GM21528 (cell line): ENCODE results near the gene DTNBP1.

Experiments used
- ATAC-seq: cut with Tn5 transposase; IDR thresholded peaks from one replicate; pipeline ENCODE4 v1.9.1; 2021; ENCODE audit warnings: mild to moderate bottlenecking, moderate library complexity; ENCODE audit not compliant: unreplicated experiment, low FRiP score

The DTNBP1 gene

GRCh38 chr6:15489261-15489962, 173.4 kb downstream of the DTNBP1 start:
- no peak for ATAC-seq

- ATAC-seq = no peak
These were observed 175.6 kb downstream of the DTNBP1 start for GRCh38 chr6:15487262-15487661.

GRCh38 chr6:15485936-15486335, 176.9 kb downstream of the DTNBP1 start:
- ATAC-seq = no peak

GRCh38 chr6:15484821-15485220, 178.0 kb downstream of the DTNBP1 start:
- ATAC-seq = no peak

- ATAC-seq = no peak
These were observed 178.7 kb downstream of the DTNBP1 start for GRCh38 chr6:15484140-15484539.

- ATAC-seq = no peak
These were observed 179.8 kb downstream of the DTNBP1 start for GRCh38 chr6:15483060-15483459.

GRCh38 chr6:15481390-15482291, 181.2 kb downstream of the DTNBP1 start:
- no peak for ATAC-seq

- no peak for ATAC-seq
These were observed 182.3 kb downstream of the DTNBP1 start for GRCh38 chr6:15480525-15480924.

GRCh38 chr6:15479761-15480160, 183.1 kb downstream of the DTNBP1 start:
- ATAC-seq = no peak

GRCh38 chr6:15477746-15478145, 185.1 kb downstream of the DTNBP1 start:
- no peak for ATAC-seq

GRCh38 chr6:15476631-15477380, 186.0 kb downstream of the DTNBP1 start:
- no peak for ATAC-seq

- no peak for ATAC-seq
These were observed 187.0 kb downstream of the DTNBP1 start for GRCh38 chr6:15475872-15476271.

- ATAC-seq = no peak
These were observed 187.6 kb downstream of the DTNBP1 start for GRCh38 chr6:15475261-15475660.

- no peak for ATAC-seq
These were observed 188.6 kb downstream of the DTNBP1 start for GRCh38 chr6:15474196-15474595.

- no peak for ATAC-seq
These were observed 189.1 kb downstream of the DTNBP1 start for GRCh38 chr6:15473741-15474161.

- no peak for ATAC-seq
These were observed 189.7 kb downstream of the DTNBP1 start for GRCh38 chr6:15473174-15473573.
